ENCODE measurements around the gene GPR157.
"Not testable (repeated sequence)": the region's sequence is repeated elsewhere in the genome, so short reads cannot be mapped to it uniquely, and the experiment has no call there.

GPR157 gene

GRCh38 chr1:9128520-9129265, at the start of gene GPR157:
TSS of gene GPR157 (minus strand) at chr1:9129102. CDS start at chr1:9129027, 75 bp downstream.
- peak; percentile 27 for DNase-seq

- DNase-seq, result no peak
Observed at GRCh38 chr1:9174762-9175161, 45.9 kb upstream of the GPR157 start.

GRCh38 chr1:9174243-9174642, 45.3 kb upstream of the GPR157 start:
- DNase-seq, result no peak

- no peak for DNase-seq
Observed at GRCh38 chr1:9169601-9170137, 40.8 kb upstream of the GPR157 start.

GRCh38 chr1:9167638-9168037, 38.7 kb upstream of the GPR157 start:
- no peak for DNase-seq

- no peak for DNase-seq
Observed at GRCh38 chr1:9166289-9167235, 37.7 kb upstream of the GPR157 start.

- no peak for DNase-seq
Observed at GRCh38 chr1:9165396-9165795, 36.5 kb upstream of the GPR157 start.

GRCh38 chr1:9164919-9165318, 36.0 kb upstream of the GPR157 start:
- no peak for DNase-seq

GRCh38 chr1:9164532-9164900, 35.6 kb upstream of the GPR157 start:
- DNase-seq, result no peak

- DNase-seq, result no peak
Observed at GRCh38 chr1:9161963-9162362, 33.1 kb upstream of the GPR157 start.

GRCh38 chr1:9161342-9161741, 32.4 kb upstream of the GPR157 start:
- DNase-seq, result no peak

- no peak for DNase-seq
Observed at GRCh38 chr1:9160079-9160717, 31.3 kb upstream of the GPR157 start.

- DNase-seq, result no peak
Observed at GRCh38 chr1:9155879-9156278, 27.0 kb upstream of the GPR157 start.

- not testable (repeated sequence) for DNase-seq
Observed at GRCh38 chr1:9155405-9155804, 26.5 kb upstream of the GPR157 start.

GRCh38 chr1:9153152-9153551, 24.2 kb upstream of the GPR157 start:
- no peak for DNase-seq

GRCh38 chr1:9152535-9152934, 23.6 kb upstream of the GPR157 start:
- no peak for DNase-seq

GRCh38 chr1:9151328-9151860, 22.5 kb upstream of the GPR157 start:
- no peak for DNase-seq

- DNase-seq, result no peak
Observed at GRCh38 chr1:9150582-9151327, 21.9 kb upstream of the GPR157 start.

- no peak for DNase-seq
Observed at GRCh38 chr1:9149837-9150581, 21.1 kb upstream of the GPR157 start.

GRCh38 chr1:9149151-9149550, 20.2 kb upstream of the GPR157 start:
- no peak for DNase-seq

- no peak for DNase-seq
Observed at GRCh38 chr1:9146156-9146555, 17.3 kb upstream of the GPR157 start.
